ENCODE measurements around the gene PPFIBP2. TPM values are rescaled to one million over a fixed set of nuclear protein-coding genes. Genes with fewer than 3 reads are reported as not detected.

PPFIBP2 gene
- total RNA-seq, 4 donors from 2014 or later: 68.2 to 139 (median 76.2) TPM

GRCh38 chr11:7591987-7592386, 78.2 kb downstream of the PPFIBP2 start:
- DNase-seq (ENCODE audit: low spot score in 2 of 2): no peak
- H3K27ac ChIP-seq: peak overlapping the region; percentile 62
- H3K36me3 ChIP-seq: no peaks in the 10 kb centered on the region
- no peaks in the 10 kb centered on the region for H3K27me3 ChIP-seq
- H3K4me3 ChIP-seq: no peak overlapping the region
- peaks cover 62% of the 10 kb centered on the region for H3K4me1 ChIP-seq
- WGBS: 64% methylated on average over 1 of the region's 1 CpG
- TF ChIP-seq CTCF (IDR thresholded peaks at IDR 0.05) (no peak), POLR2AphosphoS5 (IDR thresholded peaks at IDR 0.05) (no peak), POLR2A (IDR thresholded peaks at IDR 0.05) (no peak), EP300 (IDR thresholded peaks at IDR 0.05) (no peak)
- no peaks in the 10 kb centered on the region for H3K9me3 ChIP-seq

- Histone ChIP-seq H3K27me3 (no peaks in the 10 kb centered on the region), H3K36me3 (peaks cover 4% of the 10 kb centered on the region), H3K9me3 (no peaks in the 10 kb centered on the region), H3K4me1 (peaks cover 62% of the 10 kb centered on the region), H3K4me3 (no peak overlapping the region), H3K27ac (peak overlapping the region; percentile 62)
- DNase-seq (ENCODE audit: low spot score in 2 of 2): peak in 1 of 2 donors; percentile 88
- WGBS: 70% methylated on average over 2 of the region's 3 CpGs
- TF ChIP-seq POLR2A (IDR thresholded peaks at IDR 0.05): no peak
- no peak for TF ChIP-seq POLR2AphosphoS5 (IDR thresholded peaks at IDR 0.05)
- no peak for TF ChIP-seq EP300 (IDR thresholded peaks at IDR 0.05)
- no peak for TF ChIP-seq CTCF (IDR thresholded peaks at IDR 0.05)
Observed at GRCh38 chr11:7592711-7593110, 78.9 kb downstream of the PPFIBP2 start.

- peak overlapping the region; percentile 62 for H3K27ac ChIP-seq
- 69% methylated on average over 3 of the region's 3 CpGs for WGBS
Observed at GRCh38 chr11:7593481-7593880, 79.7 kb downstream of the PPFIBP2 start.

GRCh38 chr11:7595016-7595866, 81.4 kb downstream of the PPFIBP2 start:
- Histone ChIP-seq H3K9me3 (no peaks in the 10 kb centered on the region), H3K36me3 (peaks cover 4% of the 10 kb centered on the region), H3K4me3 (no peak overlapping the region), H3K4me1 (peaks cover 80% of the 10 kb centered on the region), H3K27me3 (no peaks in the 10 kb centered on the region), H3K27ac (peak overlapping the region; percentile 58)
- no peak for DNase-seq (ENCODE audit: low spot score in 2 of 2)
- TF ChIP-seq CTCF (IDR thresholded peaks at IDR 0.05): no peak
- WGBS: 81% methylated on average over 1 of the region's 1 CpG

More at GRCh38 chr11:7593481-7593880, 79.7 kb downstream of the PPFIBP2 start:
- DNase-seq (ENCODE audit: low spot score in 2 of 2): no peak
- Histone ChIP-seq H3K4me3 (no peak overlapping the region), H3K9me3 (no peaks in the 10 kb centered on the region), H3K4me1 (peaks cover 67% of the 10 kb centered on the region), H3K27me3 (no peaks in the 10 kb centered on the region), H3K36me3 (peaks cover 4% of the 10 kb centered on the region)
- TF ChIP-seq CTCF (IDR thresholded peaks at IDR 0.05) (no peak), EP300 (IDR thresholded peaks at IDR 0.05) (no peak), POLR2A (IDR thresholded peaks at IDR 0.05) (no peak), POLR2AphosphoS5 (IDR thresholded peaks at IDR 0.05) (no peak)

GRCh38 chr11:7595951-7596350, 82.2 kb downstream of the PPFIBP2 start:
- H3K9me3 ChIP-seq: no peaks in the 10 kb centered on the region
- H3K4me1 ChIP-seq: peaks cover 83% of the 10 kb centered on the region
- no peaks in the 10 kb centered on the region for H3K27me3 ChIP-seq
- H3K4me3 ChIP-seq: no peak overlapping the region
- H3K27ac ChIP-seq: peak overlapping the region; percentile 58
- peaks cover 4% of the 10 kb centered on the region for H3K36me3 ChIP-seq
- 71% methylated on average over 2 of the region's 2 CpGs for WGBS
- no peak for TF ChIP-seq POLR2AphosphoS5 (IDR thresholded peaks at IDR 0.05)
- TF ChIP-seq EP300 (IDR thresholded peaks at IDR 0.05): no peak
- TF ChIP-seq POLR2A (IDR thresholded peaks at IDR 0.05): no peak
- TF ChIP-seq CTCF (IDR thresholded peaks at IDR 0.05): no peak
- DNase-seq (ENCODE audit: low spot score in 2 of 2): no peak
